Ramos (cell line): Measurements from ENCODE around the gene RALGPS2.

Experiments used
- in situ Hi-C: fragments of 300-500 bp; cut with MboI; formaldehyde crosslinking; loops from one replicate; pipeline ENCODE4 v1.14.3; 2022; ENCODE audit warnings: low sequenced_read_pairs; ENCODE audit not compliant: unreplicated experiment

Gene RALGPS2

GRCh38 chr1:178718520-178718919 is 6.5 kb upstream of the RALGPS2 start:
- in situ Hi-C loops, result no loop called here

GRCh38 chr1:178723546-178723945 is 1.5 kb upstream of the RALGPS2 start:
- in situ Hi-C loops, result loop anchor here (10.0 kb wide), 1 partner anchor 149 kb away; no protein-coding TSS in a partner anchor

GRCh38 chr1:178724376-178724727 is 692 bp upstream of the RALGPS2 start:
- in situ Hi-C loops, result loop anchor here (10.0 kb wide), 1 partner anchor 150 kb away; no protein-coding TSS in a partner anchor

- in situ Hi-C loops, result loop anchor here (10.0 kb wide), 1 partner anchor 151 kb away; no protein-coding TSS in a partner anchor
Observed at GRCh38 chr1:178725466-178726086, 532 bp downstream of the RALGPS2 start.

GRCh38 chr1:178726087-178726517 is 1.1 kb downstream of the RALGPS2 start:
- in situ Hi-C loops, result loop anchor here (10.0 kb wide), 1 partner anchor 151 kb away; no protein-coding TSS in a partner anchor

GRCh38 chr1:178726545-178726944 is 1.5 kb downstream of the RALGPS2 start:
- in situ Hi-C loops, result loop anchor here (10.0 kb wide), 1 partner anchor 152 kb away; no protein-coding TSS in a partner anchor

GRCh38 chr1:178727014-178727895 is 2.2 kb downstream of the RALGPS2 start:
- in situ Hi-C loops, result loop anchor here (10.0 kb wide), 1 partner anchor 152 kb away; no protein-coding TSS in a partner anchor

GRCh38 chr1:178733972-178734371 is 8.9 kb downstream of the RALGPS2 start:
- in situ Hi-C loops, result no loop called here

- in situ Hi-C loops, result no loop called here
Observed at GRCh38 chr1:178738780-178739179, 13.7 kb downstream of the RALGPS2 start.

GRCh38 chr1:178739285-178740045 is 14.4 kb downstream of the RALGPS2 start:
- in situ Hi-C loops, result loop anchor here (10.0 kb wide), 1 partner anchor 185 kb away; no protein-coding TSS in a partner anchor

GRCh38 chr1:178740491-178740890 is 15.4 kb downstream of the RALGPS2 start:
- in situ Hi-C loops, result loop anchor here (10.0 kb wide), 1 partner anchor 186 kb away; no protein-coding TSS in a partner anchor

GRCh38 chr1:178740924-178741323 is 15.9 kb downstream of the RALGPS2 start:
- in situ Hi-C loops, result loop anchor here (10.0 kb wide), 1 partner anchor 186 kb away; no protein-coding TSS in a partner anchor

- in situ Hi-C loops, result loop anchor here (10.0 kb wide), 1 partner anchor 189 kb away; no protein-coding TSS in a partner anchor
Observed at GRCh38 chr1:178743801-178744200, 18.8 kb downstream of the RALGPS2 start.

- in situ Hi-C loops, result loop anchor here (10.0 kb wide), 1 partner anchor 190 kb away; no protein-coding TSS in a partner anchor
Observed at GRCh38 chr1:178745260-178745659, 20.2 kb downstream of the RALGPS2 start.

GRCh38 chr1:178746345-178746744 is 21.3 kb downstream of the RALGPS2 start:
- in situ Hi-C loops, result loop anchor here (10.0 kb wide), 1 partner anchor 192 kb away; no protein-coding TSS in a partner anchor

- in situ Hi-C loops, result loop anchor here (10.0 kb wide), 1 partner anchor 193 kb away; no protein-coding TSS in a partner anchor
Observed at GRCh38 chr1:178747361-178747760, 22.3 kb downstream of the RALGPS2 start.

GRCh38 chr1:178749581-178750166 is 24.6 kb downstream of the RALGPS2 start:
- in situ Hi-C loops, result loop anchor here (10.0 to 25.0 kb wide), 2 partner anchors 195 to 263 kb away; no protein-coding TSS in a partner anchor

- in situ Hi-C loops, result loop anchor here (25.0 kb wide), 1 partner anchor 261 kb away; no protein-coding TSS in a partner anchor
Observed at GRCh38 chr1:178751046-178751445, 26.0 kb downstream of the RALGPS2 start.

- in situ Hi-C loops, result loop anchor here (25.0 kb wide), 1 partner anchor 259 kb away; no protein-coding TSS in a partner anchor
Observed at GRCh38 chr1:178752891-178753290, 27.8 kb downstream of the RALGPS2 start.
